SK-N-SH (cell line): ENCODE measurements around the gene SLF2. TPM values are rescaled to one million over a fixed set of nuclear protein-coding genes. Genes with fewer than 3 reads are reported as not detected.

ENCODE experiments used
- CTCF ChIA-PET: fragments of 300-600, 350-600 bp; formaldehyde crosslinking; extraction: SDS; loops from one replicate; lab custom pipeline; 2021; lab: Yijun Ruan, JAX
- POLR2A ChIA-PET: fragments of 350-600 bp; sonication (Branson Sonifier 250); formaldehyde crosslinking; extraction: SDS; loops from one replicate; lab custom pipeline; 2020; ENCODE audit warnings: antibody characterized with exemption, inconsistent platforms; lab: Yijun Ruan, JAX
- DNase-seq: peaks from one replicate; pipeline ENCODE4 v3.0.0; 2012
- H2AFZ ChIP-seq: fragments of 200-600 bp; sonication (generic); 2 replicates; pipeline ENCODE4 v1.8.1; 2016; ENCODE audit warnings: antibody characterized with exemption, mild to moderate bottlenecking, low read depth
- H3F3A ChIP-seq: fragments of 200-600 bp; sonication (generic); replicated peaks from 2 replicates; pipeline ENCODE3; 2016; ENCODE audit warnings: antibody characterized with exemption, mild to moderate bottlenecking; ENCODE audit not compliant: insufficient read depth
- H3K27ac ChIP-seq, 2 experiments: fragments of 200-500 bp in 1 of 2; fragments of 200-600 bp in 1 of 2; sonication (Bioruptor generic) in 1 of 2; sonication (generic), shearing (Covaris generic) in 1 of 2; 2 replicates each; pipeline versions ENCODE4 v1.5.1 to v1.6.1; 2014 to 2016; ENCODE audit warnings: low read depth in 2 of 2, inconsistent platforms in 1 of 2, low read length in 1 of 2, mild to moderate bottlenecking in 1 of 2, mixed read lengths in 1 of 2
- H3K27me3 ChIP-seq: fragments of 200-600 bp; sonication (generic), shearing (Covaris generic); 2 replicates; pipeline ENCODE4 v1.6.1; 2016; ENCODE audit warnings: mixed run types; ENCODE audit not compliant: insufficient read depth
- H3K36me3 ChIP-seq, 2 experiments: fragments of 200-500 bp in 1 of 2; fragments of 200-600 bp in 1 of 2; sonication (Bioruptor generic) in 1 of 2; sonication (generic) in 1 of 2; replicated peaks in 1 of 2; 2 replicates each; pipeline versions ENCODE3 to v1.5.1; 2014 to 2016; ENCODE audit warnings: low read length in 1 of 2, mild to moderate bottlenecking in 1 of 2; ENCODE audit not compliant: insufficient read depth in 2 of 2, control insufficient read depth in 1 of 2
- H3K4me1 ChIP-seq, 2 experiments: fragments of 200-500 bp in 1 of 2; fragments of 200-600 bp in 1 of 2; sonication (Bioruptor generic) in 1 of 2; sonication (generic), shearing (Covaris generic) in 1 of 2; 2 replicates each; pipeline versions ENCODE4 v1.5.1 to v1.6.1; 2014 to 2016; ENCODE audit warnings: low read depth in 1 of 2, low read length in 1 of 2, mixed run types in 1 of 2; ENCODE audit not compliant: insufficient read depth in 2 of 2, control insufficient read depth in 1 of 2
- H3K4me2 ChIP-seq: fragments of 200-600 bp; sonication (generic), shearing (Covaris generic); 2 replicates; pipeline ENCODE4 v1.6.1; 2017; ENCODE audit warnings: mixed run types
- H3K4me3 ChIP-seq, 2 experiments: fragments of 200-500 bp in 1 of 2; fragments of 200-600 bp in 1 of 2; sonication (Bioruptor generic) in 1 of 2; sonication (generic), shearing (Covaris generic) in 1 of 2; 2 replicates each; pipeline versions ENCODE4 v1.5.1 to v1.8.1; 2014 to 2016; ENCODE audit warnings: low read depth in 2 of 2, inconsistent platforms in 1 of 2, low read length in 1 of 2, mild to moderate bottlenecking in 1 of 2, mixed read lengths in 1 of 2, moderate library complexity in 1 of 2
- H3K79me2 ChIP-seq: fragments of 200-600 bp; sonication (generic); 2 replicates; pipeline ENCODE4 v1.8.1; 2017; ENCODE audit warnings: mild to moderate bottlenecking; ENCODE audit not compliant: insufficient read depth
- H3K9ac ChIP-seq: fragments of 200-600 bp; sonication (generic); 2 replicates; pipeline ENCODE4 v1.6.1; 2017; ENCODE audit warnings: mixed run types
- H3K9me2 ChIP-seq: fragments of 200-600 bp; sonication (generic); 2 replicates; pipeline ENCODE4 v1.6.1; 2017; ENCODE audit warnings: mixed run types
- H3K9me3 ChIP-seq: fragments of 200-600 bp; sonication (generic); 2 replicates; pipeline ENCODE4 v1.6.1; 2017; ENCODE audit warnings: mixed run types, mild to moderate bottlenecking, moderate library complexity
- H4K20me1 ChIP-seq: fragments of 200-600 bp; sonication (generic); 2 replicates; pipeline ENCODE4 v1.6.1; 2017; ENCODE audit warnings: mild to moderate bottlenecking, mixed run types; ENCODE audit not compliant: insufficient read depth
- CTCF ChIP-seq: fragments of 200-600 bp; sonication (generic); IDR thresholded peaks from 2 replicates; pipeline ENCODE4 v1.6.1; 2017; ENCODE audit warnings: antibody characterized with exemption, mild to moderate bottlenecking, moderate library complexity
- EP300 ChIP-seq, 2 experiments: IDR thresholded peaks; 2 replicates each; pipeline versions ENCODE4 v1.4.0 to v1.6.1; 2012; ENCODE audit warnings: borderline replicate concordance in 1 of 2, low read depth in 1 of 2, low read length in 1 of 2
- EZH2phosphoT487 ChIP-seq: fragments of 200-600 bp; sonication (generic); IDR thresholded peaks from 2 replicates; pipeline ENCODE4 v1.6.1; 2017; ENCODE audit warnings: low read depth, mixed run types, mild to moderate bottlenecking, antibody characterized with exemption, moderate library complexity, borderline replicate concordance
- JUND ChIP-seq: IDR thresholded peaks from 2 replicates; pipeline ENCODE4 v1.4.0; 2012
- MAX ChIP-seq: IDR thresholded peaks from 2 replicates; pipeline ENCODE4 v1.4.0; 2012; ENCODE audit warnings: low read depth
- MEF2A ChIP-seq: IDR thresholded peaks from 2 replicates; pipeline ENCODE4 v1.4.0; 2012; ENCODE audit warnings: low read depth, borderline replicate concordance
- NFIC ChIP-seq: IDR thresholded peaks from 2 replicates; pipeline ENCODE4 v1.4.0; 2012; ENCODE audit warnings: borderline replicate concordance
- RAD21 ChIP-seq: IDR thresholded peaks from 2 replicates; pipeline ENCODE4 v1.6.1; 2012; ENCODE audit warnings: mild to moderate bottlenecking, low read length
- REST ChIP-seq: IDR thresholded peaks from 2 replicates; pipeline ENCODE4 v1.6.1; 2012; ENCODE audit warnings: mild to moderate bottlenecking, low read depth, low read length, moderate library complexity
- RFX5 ChIP-seq: IDR thresholded peaks from 2 replicates; pipeline ENCODE4 v1.6.1; 2012; ENCODE audit warnings: mild to moderate bottlenecking, improper control_type of control experiment, low read length
- RXRA ChIP-seq: IDR thresholded peaks from 2 replicates; pipeline ENCODE4 v1.4.0; 2012; ENCODE audit warnings: low read depth, mild to moderate bottlenecking, borderline replicate concordance
- SMC3 ChIP-seq: IDR thresholded peaks from 2 replicates; pipeline ENCODE4 v1.6.1; 2012; ENCODE audit warnings: low read depth, low read length, improper control_type of control experiment
- TCF12 ChIP-seq: IDR thresholded peaks from 2 replicates; pipeline ENCODE4 v1.4.0; 2012
- TEAD4 ChIP-seq: IDR thresholded peaks from 2 replicates; pipeline ENCODE4 v1.4.0; 2012; ENCODE audit warnings: mild to moderate bottlenecking, borderline replicate concordance; ENCODE audit not compliant: insufficient read depth
- USF1 ChIP-seq: IDR thresholded peaks from 2 replicates; pipeline ENCODE4 v1.4.0; 2012; ENCODE audit warnings: low read depth, borderline replicate concordance
- USF2 ChIP-seq: fragments of 150-350 bp; IDR thresholded peaks from 2 replicates; pipeline ENCODE4 v1.6.1; 2017; ENCODE audit warnings: antibody characterized with exemption, low read length, low read depth, borderline replicate concordance
- YY1 ChIP-seq: IDR thresholded peaks from 2 replicates; pipeline ENCODE4 v1.4.0; 2012; ENCODE audit warnings: low read depth, mild to moderate bottlenecking
- ZBTB33 ChIP-seq: IDR thresholded peaks from 2 replicates; pipeline ENCODE4 v1.4.0; 2012; ENCODE audit warnings: low read depth, borderline replicate concordance
- WGBS: methylation state at CpG from one replicate; pipeline ENCODE4 v1.1.6; 2017; ENCODE audit warnings: low lambda C conversion rate; 5-methylcytosine and 5-hydroxymethylcytosine counted together
- polyA plus RNA-seq, 3 experiments: library from polyadenylated mRNA; depleted of rRNA; stranded (reverse); fragments of >200 nt; gene quantifications; 2 replicates each; pipeline ENCODE4 v1.2.3, GENCODE V29; 2012

SLF2 gene
- polyA plus RNA-seq, 1 of the 3 experiments (the other 2 are of a cell fraction): 6.3 TPM

- TF ChIP-seq RXRA: no peak
- TF ChIP-seq, all 33 proteins: peak for 0
These were observed 43.4 kb upstream of the SLF2 start (continued) for GRCh38 chr10:100869399-100869798.

GRCh38 chr10:100872034-100872791, 40.5 kb upstream of the SLF2 start:
- POLR2A ChIA-PET: no interaction called here
- H4K20me1 ChIP-seq: no peaks in the 10 kb centered on the region
- H2AFZ ChIP-seq: no peak overlapping the region
- no peaks in the 10 kb centered on the region for H3K79me2 ChIP-seq
- H3K9me3 ChIP-seq: no peaks in the 10 kb centered on the region
- no peaks in the 10 kb centered on the region for H3K9me2 ChIP-seq
- no peaks in the 10 kb centered on the region for H3K27me3 ChIP-seq
- no peaks in the 10 kb centered on the region for H3F3A ChIP-seq
- H3K4me3 ChIP-seq: no peak overlapping the region; a peak in 1 of 4 replicates
- H3K27ac ChIP-seq: 0 out of 4 replicates have a peak overlapping the region, but pooled peaks of 1 of the 2 experiments have one; percentile 7
- peak; percentile 91 for DNase-seq
- TF ChIP-seq EZH2phosphoT487: no peak
- TF ChIP-seq TCF12: no peak
- no peak for TF ChIP-seq ZBTB33
- no peak for TF ChIP-seq USF2
- TF ChIP-seq EP300 (IDR thresholded peaks at IDR 0.05; ENCODE audit: borderline replicate concordance in 1 of 2, low read depth in 1 of 2, low read length in 1 of 2): no peak
- TF ChIP-seq RFX5: no peak
- no peak for TF ChIP-seq REST
- peak; percentile 68 for TF ChIP-seq CTCF
- no peak for TF ChIP-seq YY1
- TF ChIP-seq JUND: no peak
- TF ChIP-seq MAX: no peak
- TF ChIP-seq RAD21: peak; percentile 80
- TF ChIP-seq TEAD4: no peak
- TF ChIP-seq SMC3: peak; percentile 63; the same call in 1 of the 2 replicates
- TF ChIP-seq MEF2A: no peak
- no peak for TF ChIP-seq USF1
- TF ChIP-seq NFIC: no peak
- TF ChIP-seq, all 33 proteins: peak for 3
- Histone ChIP-seq H3K9ac (no peak overlapping the region), H3K4me2 (no peak overlapping the region), H3K4me1 (no peaks in the 10 kb centered on the region; a peak in 2 of 4 replicates), H3K36me3 (no peaks in the 10 kb centered on the region)
- CTCF ChIA-PET: interaction anchor here (0.6 to 15.7 kb wide), 45 partner anchors 9 to 434 kb away, joined by 3 to 267 read pairs (median 5); partner anchors contain the start of gene PAX2
- 49% methylated on average over 9 of the region's 11 CpGs for WGBS
